CD14-positive monocyte (primary cell): Measurements from ENCODE around the gene CCDC142. TPM values are rescaled to one million over a fixed set of nuclear protein-coding genes. Genes with fewer than 3 reads are reported as not detected.
"Not testable (repeated sequence)": the region's sequence is repeated elsewhere in the genome, so short reads cannot be mapped to it uniquely, and the experiment has no call there.

Source experiments
- DNase-seq, 3 donors: peaks; one replicate each; pipeline ENCODE4 v3.0.0-alpha.2; 2011 to 2022
- H2AFZ ChIP-seq: 2 replicates; pipeline ENCODE4 v1.6.0; 2012; ENCODE audit warnings: mild to moderate bottlenecking, low read depth, low read length, inconsistent platforms; ENCODE audit not compliant: insufficient read depth, poor library complexity, severe bottlenecking
- H3K27ac ChIP-seq, 2 donors: 1 replicate in 1 of 2; 2 replicates in 1 of 2; pipeline ENCODE4 v1.5.1; 2012 to 2013; ENCODE audit warnings: low read length in 2 of 2, control low read depth in 1 of 2, inconsistent platforms in 1 of 2, low read depth in 1 of 2, mild to moderate bottlenecking in 1 of 2
- H3K27me3 ChIP-seq, 2 donors: one replicate each; pipeline versions ENCODE4 v1.6.0 to v1.6.1; 2011 to 2013; ENCODE audit warnings: low read length in 2 of 2; ENCODE audit not compliant: control insufficient read depth in 2 of 2, insufficient read depth in 2 of 2
- H3K36me3 ChIP-seq, 2 donors: replicated peaks in 1 of 2; 1 replicate in 1 of 2; 2 replicates in 1 of 2; pipeline versions ENCODE4 v1.5.1 to v1.6.1; 2012 to 2013; ENCODE audit warnings: low read length in 2 of 2, control low read depth in 1 of 2, inconsistent platforms in 1 of 2, mild to moderate bottlenecking in 1 of 2; ENCODE audit not compliant: insufficient read depth in 2 of 2, control insufficient read depth in 1 of 2
- H3K4me1 ChIP-seq, 2 donors: 1 replicate in 1 of 2; 2 replicates in 1 of 2; pipeline versions ENCODE4 v1.5.1 to v1.6.1; 2012 to 2013; ENCODE audit warnings: low read length in 2 of 2, control low read depth in 1 of 2, inconsistent platforms in 1 of 2, mild to moderate bottlenecking in 1 of 2, moderate library complexity in 1 of 2; ENCODE audit not compliant: insufficient read depth in 2 of 2, control insufficient read depth in 1 of 2
- H3K4me2 ChIP-seq: replicated peaks from 2 replicates; pipeline ENCODE3; 2012; ENCODE audit warnings: low read length, moderate library complexity, mild to moderate bottlenecking; ENCODE audit not compliant: poor library complexity, severe bottlenecking; ENCODE audit errors: extremely low read depth
- H3K4me3 ChIP-seq, 3 experiments: fragments of 200-600 bp in 1 of 3; sonication (generic) in 1 of 3; replicated peaks in 1 of 3; 1 replicate in 2 of 3; 2 replicates in 1 of 3; pipeline ENCODE4 v1.5.1; 2011 to 2013; ENCODE audit warnings: low read length in 3 of 3, mild to moderate bottlenecking in 3 of 3, control low read depth in 2 of 3, low read depth in 2 of 3, inconsistent platforms in 1 of 3, moderate library complexity in 1 of 3
- H3K79me2 ChIP-seq: 2 replicates; pipeline ENCODE4 v1.6.0; 2012; ENCODE audit warnings: mild to moderate bottlenecking, control low read depth, inconsistent platforms, low read length, moderate library complexity; ENCODE audit not compliant: insufficient read depth
- H3K9ac ChIP-seq: 2 replicates; pipeline ENCODE4 v1.6.0; 2017; ENCODE audit warnings: low read length, mild to moderate bottlenecking; ENCODE audit not compliant: insufficient read depth, poor library complexity, severe bottlenecking
- H3K9me3 ChIP-seq, 2 donors: replicated peaks in 1 of 2; 1 replicate in 1 of 2; 2 replicates in 1 of 2; pipeline versions ENCODE4 v1.5.1 to v1.6.1; 2012 to 2013; ENCODE audit warnings: low read length in 2 of 2, control low read depth in 1 of 2; ENCODE audit not compliant: control insufficient read depth in 1 of 2, insufficient read depth in 1 of 2
- H4K20me1 ChIP-seq: 2 replicates; pipeline ENCODE4 v1.6.0; 2012; ENCODE audit warnings: mild to moderate bottlenecking, low read length, control low read depth, moderate library complexity; ENCODE audit not compliant: insufficient read depth
- H3K27ac Mint-ChIP-seq, 7 donors: one replicate each; pipeline ENCODE4 v1.8.0; 2020; ENCODE audit warnings: mild to moderate bottlenecking in 7 of 7, mixed read lengths in 7 of 7, moderate library complexity in 6 of 7, inconsistent platforms in 2 of 7
- H3K27me3 Mint-ChIP-seq, 3 donors: one replicate each; pipeline ENCODE4 v1.8.0; 2021 to 2022; ENCODE audit warnings: low read depth in 3 of 3, mild to moderate bottlenecking in 3 of 3, mixed read lengths in 3 of 3, moderate library complexity in 3 of 3, inconsistent platforms in 1 of 3
- H3K36me3 Mint-ChIP-seq, 2 donors: one replicate each; pipeline ENCODE4 v1.8.0; 2020; ENCODE audit warnings: mixed read lengths in 2 of 2, inconsistent platforms in 1 of 2, mild to moderate bottlenecking in 1 of 2
- H3K4me1 Mint-ChIP-seq: one replicate; pipeline ENCODE4 v1.8.0; 2020; ENCODE audit warnings: mild to moderate bottlenecking, mixed read lengths
- H3K4me3 Mint-ChIP-seq, 2 donors: one replicate each; pipeline ENCODE4 v1.8.0; 2020; ENCODE audit warnings: mild to moderate bottlenecking in 2 of 2, mixed read lengths in 2 of 2, moderate library complexity in 1 of 2
- H3K9me3 Mint-ChIP-seq, 7 donors: one replicate each; pipeline ENCODE4 v1.8.0; 2020 to 2022; ENCODE audit warnings: mixed read lengths in 7 of 7, mild to moderate bottlenecking in 6 of 7, moderate library complexity in 6 of 7, inconsistent platforms in 2 of 7
- WGBS: methylation state at CpG from one replicate; pipeline ENCODE4 v1.1.5; 2013; ENCODE audit warnings: missing lambda C conversion rate; ENCODE audit not compliant: insufficient coverage; 5-methylcytosine and 5-hydroxymethylcytosine counted together
- intact Hi-C, 2 donors: fragments of 100-400 bp; cut with micrococcal nuclease; formaldehyde crosslinking; loops; one replicate each; pipeline versions ENCODE4 v1.15.0 to v1.15.1; 2023
- polyA plus RNA-seq, 3 donors: library from polyadenylated mRNA; depleted of rRNA in 1 of 3; unstranded in 2 of 3; stranded (reverse) in 1 of 3; fragments of 300-500 nt in 2 of 3; fragments of >200 nt in 1 of 3; fragmentation: Illumina TruSeq in 2 of 3; gene quantifications; 1 replicate in 2 of 3; 2 replicates in 1 of 3; pipeline ENCODE4 v1.2.3, GENCODE V29; 2012 to 2021
- TF ChIP-seq, protein P1 (sequence below): fragments of 200-600 bp; IDR thresholded peaks from one replicate; pipeline ENCODE4 v1.8.0; 2022; ENCODE audit warnings: antibody characterized with exemption, mild to moderate bottlenecking

CCDC142 gene
- polyA plus RNA-seq, 3 donors, result 2.2 to 15.8 (median 3.7) TPM

DNA sequence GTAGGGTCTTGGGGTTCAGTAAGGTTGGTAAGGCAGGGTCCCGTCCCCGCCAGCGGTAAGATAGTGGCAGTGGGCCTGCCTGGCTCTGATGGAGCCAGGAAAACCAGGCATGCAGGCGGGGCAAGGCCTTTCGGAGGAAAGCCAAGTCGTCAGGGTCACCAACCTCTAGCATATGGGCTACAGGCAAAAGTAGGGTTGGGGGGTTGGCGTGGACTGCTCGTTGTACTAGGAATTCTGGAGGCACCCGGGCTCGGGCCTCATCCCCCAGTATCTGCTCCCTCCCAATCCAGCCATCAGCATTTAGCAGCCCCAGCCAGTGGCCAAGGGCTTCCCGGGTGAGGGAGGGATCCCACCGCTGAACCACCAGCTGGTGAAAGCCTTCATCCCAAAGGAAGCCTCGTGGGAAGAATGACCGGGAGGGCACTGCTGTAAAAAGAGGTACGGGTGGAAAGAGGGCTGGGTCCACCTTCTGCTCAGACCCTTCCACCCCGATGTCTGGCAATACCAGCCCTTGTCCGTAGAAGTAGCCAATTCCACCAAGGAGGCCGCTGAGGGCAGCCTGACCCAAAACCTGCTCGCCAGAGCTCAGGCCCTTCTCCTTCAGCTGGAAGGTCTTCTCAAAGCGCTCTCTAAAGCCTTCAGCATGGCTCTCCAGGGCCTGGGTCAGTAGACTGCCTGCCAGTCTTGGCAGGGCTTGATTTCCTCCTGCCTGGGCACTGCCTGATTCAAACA lies 20.6 kb downstream of the CCDC142 start:
- H3K4me1 ChIP-seq, result peaks cover 25 to 34% of the 10 kb centered on the region in 2 donors
- no peak overlapping the region for H3K27ac ChIP-seq
- no peak overlapping the region for H2AFZ ChIP-seq
- no peak for DNase-seq
- 96% methylated on average over 15 of the region's 20 CpGs for WGBS
- H3K79me2 ChIP-seq, result peaks cover 20% of the 10 kb centered on the region
- Mint-ChIP-seq H3K27ac (peak overlapping the region in 3 of 7 donors; percentile 15 to 58 (median 40)), H3K27me3 (peaks cover 0 to 2% (median 0%) of the 10 kb centered on the region in 3 donors), H3K4me3 (no peak overlapping the region), H3K9me3 (peaks cover 0 to 3% (median 0%) of the 10 kb centered on the region in 7 donors), H3K4me1 (peaks cover 37% of the 10 kb centered on the region), H3K36me3 (peaks cover 18 to 24% of the 10 kb centered on the region in 2 donors)
- no peak overlapping the region for H3K4me2 ChIP-seq
- H3K27me3 ChIP-seq, result no peaks in the 10 kb centered on the region
- H4K20me1 ChIP-seq, result peaks cover 6% of the 10 kb centered on the region
- H3K9me3 ChIP-seq, result no peaks in the 10 kb centered on the region
- H3K4me3 ChIP-seq, result no peak overlapping the region
- intact Hi-C loops, result no loop called here
- peaks cover 19 to 24% of the 10 kb centered on the region in 2 donors for H3K36me3 ChIP-seq
- TF ChIP-seq, protein P1, sequence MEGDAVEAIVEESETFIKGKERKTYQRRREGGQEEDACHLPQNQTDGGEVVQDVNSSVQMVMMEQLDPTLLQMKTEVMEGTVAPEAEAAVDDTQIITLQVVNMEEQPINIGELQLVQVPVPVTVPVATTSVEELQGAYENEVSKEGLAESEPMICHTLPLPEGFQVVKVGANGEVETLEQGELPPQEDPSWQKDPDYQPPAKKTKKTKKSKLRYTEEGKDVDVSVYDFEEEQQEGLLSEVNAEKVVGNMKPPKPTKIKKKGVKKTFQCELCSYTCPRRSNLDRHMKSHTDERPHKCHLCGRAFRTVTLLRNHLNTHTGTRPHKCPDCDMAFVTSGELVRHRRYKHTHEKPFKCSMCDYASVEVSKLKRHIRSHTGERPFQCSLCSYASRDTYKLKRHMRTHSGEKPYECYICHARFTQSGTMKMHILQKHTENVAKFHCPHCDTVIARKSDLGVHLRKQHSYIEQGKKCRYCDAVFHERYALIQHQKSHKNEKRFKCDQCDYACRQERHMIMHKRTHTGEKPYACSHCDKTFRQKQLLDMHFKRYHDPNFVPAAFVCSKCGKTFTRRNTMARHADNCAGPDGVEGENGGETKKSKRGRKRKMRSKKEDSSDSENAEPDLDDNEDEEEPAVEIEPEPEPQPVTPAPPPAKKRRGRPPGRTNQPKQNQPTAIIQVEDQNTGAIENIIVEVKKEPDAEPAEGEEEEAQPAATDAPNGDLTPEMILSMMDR, result no peak
- no peak overlapping the region for H3K9ac ChIP-seq

DNA sequence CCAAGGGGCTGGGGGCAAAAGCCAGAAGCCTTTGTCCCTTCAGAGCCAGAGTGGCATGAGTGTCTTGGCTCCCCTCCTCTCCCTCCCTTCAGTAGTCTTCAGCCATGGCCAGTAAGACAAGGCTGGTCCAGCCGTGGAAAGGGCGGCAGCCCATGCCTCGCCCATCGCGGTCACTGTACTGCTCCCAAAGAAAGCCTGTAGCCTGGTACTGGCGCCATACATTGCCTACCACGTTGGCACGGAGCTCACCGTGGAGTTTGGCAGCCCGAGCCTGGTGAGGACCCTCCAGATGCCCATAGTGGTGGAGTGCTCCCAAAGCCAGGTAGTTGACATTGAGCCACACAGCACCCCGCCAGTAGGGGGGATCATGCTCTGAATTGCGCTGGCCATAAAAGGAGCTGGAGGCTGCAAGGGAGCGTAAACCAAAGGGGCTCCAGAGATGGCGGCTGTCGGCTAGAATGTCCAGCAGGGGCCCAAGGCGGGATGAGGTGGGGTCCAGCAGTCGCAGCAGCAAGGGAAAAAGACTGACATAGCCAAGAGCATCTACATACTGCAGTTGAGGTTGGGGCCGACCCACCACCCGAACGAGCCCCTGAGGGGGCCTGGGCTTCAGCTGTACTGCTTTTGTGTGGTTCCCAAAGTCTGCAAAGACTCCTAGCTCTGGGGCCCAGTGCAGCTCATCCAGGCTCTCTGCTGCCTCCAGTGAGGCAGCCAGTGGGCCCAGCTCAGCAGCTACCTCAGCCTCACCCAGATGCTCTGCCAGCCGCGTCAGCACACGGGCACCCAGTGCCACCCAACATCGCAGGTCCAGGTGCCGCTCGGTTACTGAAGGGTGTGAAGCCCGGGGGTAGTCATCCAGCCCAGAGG lies 21.4 kb downstream of the CCDC142 start:
- intact Hi-C loops, result no loop called here
- no peak overlapping the region for H2AFZ ChIP-seq
- no peak overlapping the region for H3K4me2 ChIP-seq
- 97% methylated on average over 25 of the region's 27 CpGs for WGBS
- Mint-ChIP-seq H3K9me3 (peaks cover 0 to 3% (median 0%) of the 10 kb centered on the region in 7 donors), H3K4me3 (no peak overlapping the region), H3K36me3 (peaks cover 20 to 27% of the 10 kb centered on the region in 2 donors), H3K27ac (no peak overlapping the region), H3K4me1 (peaks cover 45% of the 10 kb centered on the region), H3K27me3 (peaks cover 0 to 2% (median 0%) of the 10 kb centered on the region in 3 donors)
- H4K20me1 ChIP-seq, result peaks cover 6% of the 10 kb centered on the region
- H3K79me2 ChIP-seq, result peaks cover 20% of the 10 kb centered on the region
- peaks cover 32 to 42% of the 10 kb centered on the region in 2 donors for H3K4me1 ChIP-seq
- H3K36me3 ChIP-seq, result peaks cover 19 to 24% of the 10 kb centered on the region in 2 donors
- no peak overlapping the region for H3K27ac ChIP-seq
- no peak overlapping the region for H3K4me3 ChIP-seq
- H3K27me3 ChIP-seq, result no peaks in the 10 kb centered on the region
- no peaks in the 10 kb centered on the region for H3K9me3 ChIP-seq
- H3K9ac ChIP-seq, result no peak overlapping the region
- TF ChIP-seq, protein P1, result no peak
- DNase-seq, result no peak

DNA sequence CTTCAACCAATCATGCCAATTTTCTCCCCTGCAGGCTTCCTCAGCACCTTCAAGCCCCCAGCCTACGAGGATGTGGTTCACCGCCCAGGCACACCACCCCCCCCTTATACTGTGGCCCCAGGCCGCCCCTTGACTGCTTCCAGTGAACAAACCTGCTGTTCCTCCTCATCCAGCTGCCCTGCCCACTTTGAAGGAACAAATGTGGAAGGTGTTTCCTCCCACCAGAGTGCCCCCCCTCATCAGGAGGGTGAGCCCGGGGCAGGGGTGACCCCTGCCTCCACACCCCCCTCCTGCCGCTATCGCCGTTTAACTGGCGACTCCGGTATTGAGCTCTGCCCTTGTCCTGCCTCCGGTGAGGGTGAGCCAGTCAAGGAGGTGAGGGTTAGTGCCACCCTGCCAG lies 22.6 kb downstream of the CCDC142 start:
- peaks cover 50% of the 10 kb centered on the region for H3K4me1 Mint-ChIP-seq
- WGBS, result 80% methylated on average over 2 of the region's 10 CpGs

More for the DNA sequence above, 22.6 kb downstream of the CCDC142 start:
- H3K27me3 ChIP-seq, H3K4me3 ChIP-seq, H3K9me3 Mint-ChIP-seq, H3K9me3 ChIP-seq, intact Hi-C loops, H3K27me3 Mint-ChIP-seq, H3K4me3 Mint-ChIP-seq, DNase-seq, H4K20me1 ChIP-seq, H3K9ac ChIP-seq, H3K27ac ChIP-seq, H3K4me2 ChIP-seq, H2AFZ ChIP-seq: not testable (repeated sequence)
- H3K36me3 Mint-ChIP-seq, result peaks cover 25 to 34% of the 10 kb centered on the region in 2 donors
- peak overlapping the region in 2 of 7 donors; percentile 6 to 76 for H3K27ac Mint-ChIP-seq
- peaks cover 37 to 45% of the 10 kb centered on the region in 2 donors for H3K4me1 ChIP-seq
- peaks cover 19 to 24% of the 10 kb centered on the region in 2 donors for H3K36me3 ChIP-seq
- H3K79me2 ChIP-seq, result peaks cover 32% of the 10 kb centered on the region
